HepG2 (cell line): Measurements from ENCODE around the gene COMMD1. TPM values are rescaled to one million over a fixed set of nuclear protein-coding genes. Genes with fewer than 3 reads are reported as not detected.

ENCODE experiments used
- ATAC-seq: fragments of 200-7000 bp; cut with Tn5 transposase; 3 replicates; pipeline ENCODE4 v1.9.1; 2020; ENCODE audit warnings: mild to moderate bottlenecking, moderate library complexity
- BruUV-seq: library from RNA; stranded (reverse); fragments of 400-500 nt; replicated peaks from 2 replicates; lab custom pipeline; 2021; lab: Mats Ljungman, UMichigan
- CTCF ChIA-PET: fragments of 300-600 bp; formaldehyde crosslinking; extraction: SDS; loops from one replicate; lab custom pipeline; 2021; ENCODE audit warnings: low total read pairs, inconsistent platforms, low intra/inter-chr PET ratio; lab: Yijun Ruan, JAX
- POLR2A ChIA-PET: fragments of 350-600 bp; sonication (Branson Sonifier 250); formaldehyde crosslinking; loops from one replicate; lab custom pipeline; 2020; ENCODE audit warnings: antibody characterized with exemption, inconsistent platforms; lab: Yijun Ruan, JAX
- DNase-seq: peaks from one replicate; pipeline ENCODE4 v3.0.0-alpha.2; 2015; ENCODE audit warnings: low spot score
- FAIRE-seq: peaks from 3 replicates; lab custom pipeline; 2011; peaks lifted over from hg19 to GRCh38; lab: Jason Lieb, UNC
- H2AFZ ChIP-seq: one replicate; pipeline ENCODE4 v1.6.1; 2011; ENCODE audit warnings: low read length, inconsistent platforms
- H3K27ac ChIP-seq: fragments of 300-600 bp; 3 replicates; pipeline ENCODE4 v1.8.0; 2011; ENCODE audit warnings: mixed run types, mild to moderate bottlenecking, mixed read lengths, low read length, inconsistent platforms; ENCODE audit not compliant: insufficient read depth; ENCODE audit errors: extremely low read length
- H3K27me3 ChIP-seq, 2 experiments: fragments of 200-600 bp in 1 of 2; 2 replicates in 1 of 2; 3 replicates in 1 of 2; pipeline versions ENCODE4 v1.6.0 to v1.8.0; 2011; ENCODE audit warnings: low read length in 2 of 2, mild to moderate bottlenecking in 2 of 2, moderate library complexity in 2 of 2, inconsistent platforms in 1 of 2; ENCODE audit not compliant: insufficient read depth in 2 of 2, control insufficient read depth in 1 of 2
- H3K36me3 ChIP-seq, 2 experiments: fragments of 200-600 bp in 1 of 2; replicated peaks in 1 of 2; 2 replicates in 1 of 2; 3 replicates in 1 of 2; pipeline versions ENCODE4 v1.5.1 to v1.8.0; 2011; ENCODE audit warnings: low read length in 2 of 2, inconsistent platforms in 1 of 2; ENCODE audit not compliant: insufficient read depth in 2 of 2, control insufficient read depth in 1 of 2
- H3K4me1 ChIP-seq: 2 replicates; pipeline ENCODE4 v1.5.1; 2012; ENCODE audit warnings: low read length, inconsistent platforms; ENCODE audit not compliant: insufficient read depth
- H3K4me2 ChIP-seq: 2 replicates; pipeline ENCODE4 v1.6.0; 2011; ENCODE audit warnings: low read depth, low read length, inconsistent platforms
- H3K4me3 ChIP-seq, 3 experiments: fragments of 200-600 bp in 1 of 3; sonication (generic), shearing (Covaris generic) in 1 of 3; replicated peaks in 1 of 3; 2 replicates each; pipeline ENCODE4 v1.5.1; 2011 to 2016; ENCODE audit warnings: low read length in 3 of 3, inconsistent platforms in 2 of 3, low read depth in 2 of 3, mild to moderate bottlenecking in 2 of 3, control low read depth in 1 of 3, mixed read lengths in 1 of 3; ENCODE audit not compliant: insufficient read depth in 1 of 3
- H3K79me2 ChIP-seq: one replicate; pipeline ENCODE4 v1.6.1; 2011; ENCODE audit warnings: low read length, inconsistent platforms; ENCODE audit not compliant: insufficient read depth
- H3K9ac ChIP-seq: 2 replicates; pipeline ENCODE4 v1.6.0; 2011; ENCODE audit warnings: mild to moderate bottlenecking, low read depth, low read length, inconsistent platforms; ENCODE audit not compliant: insufficient read depth
- H3K9me3 ChIP-seq: 2 replicates; pipeline ENCODE4 v1.5.1; 2012; ENCODE audit warnings: mild to moderate bottlenecking, low read length
- H4K20me1 ChIP-seq: 2 replicates; pipeline ENCODE4 v1.6.0; 2011; ENCODE audit warnings: inconsistent platforms, mild to moderate bottlenecking, low read length, moderate library complexity; ENCODE audit not compliant: insufficient read depth
- KIAA2018 ChIP-seq: sonication (generic); formaldehyde crosslinking; IDR thresholded peaks from 2 replicates; pipeline ENCODE4 v1.5.0; 2020; ENCODE audit warnings: mild to moderate bottlenecking, missing genetic modification reagents, borderline replicate concordance
- MAFF ChIP-seq: IDR thresholded peaks from 2 replicates; pipeline ENCODE4 v1.6.1; 2011; ENCODE audit warnings: low read depth, low read length, improper control_type of control experiment
- MAFK ChIP-seq, 2 experiments: IDR thresholded peaks in 1 of 2; conservative IDR thresholded peaks in 1 of 2; 2 replicates each; pipeline ENCODE4 v1.6.1; 2011; ENCODE audit warnings: improper control_type of control experiment in 2 of 2, low read length in 2 of 2
- ZGPAT ChIP-seq: IDR thresholded peaks from 2 replicates; pipeline ENCODE4 v1.6.1; 2016; ENCODE audit warnings: mild to moderate bottlenecking
- ZNF329 ChIP-seq: sonication (generic); formaldehyde crosslinking; IDR thresholded peaks from 2 replicates; pipeline ENCODE4 v1.9.0; 2021; ENCODE audit warnings: low read depth, mild to moderate bottlenecking, missing genetic modification reagents
- ZNF557 ChIP-seq: sonication (generic); formaldehyde crosslinking; IDR thresholded peaks from 2 replicates; pipeline ENCODE4 v1.4.0; 2020; ENCODE audit warnings: missing genetic modification reagents
- ZNF639 ChIP-seq: conservative IDR thresholded peaks from 2 replicates; pipeline ENCODE4 v1.6.1; 2018; ENCODE audit warnings: missing genetic modification reagents
- ZNF720 ChIP-seq: sonication (generic); formaldehyde crosslinking; IDR thresholded peaks from 2 replicates; pipeline ENCODE4 v1.4.0; 2020; ENCODE audit warnings: missing genetic modification reagents
- in situ Hi-C: cut with HindIII; loops from 2 replicates; pipeline ENCODE4 v1.10.0; 2017; ENCODE audit warnings: low pct_unique_long_range_greater_than_20kb; ENCODE audit not compliant: extremely low pct_ligation_motif_present
- intact Hi-C: fragments of 100-400 bp; cut with micrococcal nuclease; formaldehyde crosslinking; loops from one replicate; pipeline ENCODE4 v1.10.0; 2022; ENCODE audit not compliant: unreplicated experiment
- polyA plus RNA-seq, 8 experiments: library from polyadenylated mRNA; depleted of rRNA in 3 of 8; stranded (reverse) in 7 of 8; unstranded in 1 of 8; fragments of >200 nt; fragmentation: Illumina TruSeq in 4 of 8; extraction: Trizol in 4 of 8; gene quantifications; 2 replicates each; pipeline versions ENCODE4 v1.2.1 to v1.2.3, GENCODE V29; 2011 to 2016; ENCODE audit warnings: low read depth in 4 of 8, missing spikeins in 1 of 8, mixed read lengths in 1 of 8; ENCODE audit not compliant: insufficient read depth in 1 of 8
- total RNA-seq, 5 experiments: library from RNA; depleted of rRNA; stranded (reverse); fragments of >200 nt; fragmentation: Illumina TruSeq; extraction: Trizol; gene quantifications; 2 replicates each; pipeline ENCODE4 v1.2.3, GENCODE V29; 2016; ENCODE audit warnings: low read depth in 1 of 5

COMMD1 gene
- total and polyA plus RNA-seq, 2 of the 13 experiments (the other 11 are each of a cell fraction or from before 2014, with no cell fraction given) = 25.7 to 105 TPM

GRCh38 chr2:62119311-62119974 lies 214.0 kb downstream of the COMMD1 start:
- H3K4me3 ChIP-seq = no peak overlapping the region
- in situ Hi-C loops (no loop called here), intact Hi-C loops (no loop called here)
- H3K27ac ChIP-seq = no peak overlapping the region
- no TSS peak for BruUV-seq
- no peaks in the 10 kb centered on the region for H3K9me3 ChIP-seq
- no peaks in the 10 kb centered on the region for H4K20me1 ChIP-seq
- no peak overlapping the region for H3K9ac ChIP-seq
- no peaks in the 10 kb centered on the region for H3K4me1 ChIP-seq
- CTCF ChIA-PET = no interaction called here
- H3K27me3 ChIP-seq = no peaks in the 10 kb centered on the region
- no peak for FAIRE-seq
- DNase-seq = no peak
- H3K79me2 ChIP-seq = no peaks in the 10 kb centered on the region
- no peak overlapping the region for H3K4me2 ChIP-seq
- no peaks in the 10 kb centered on the region for H3K36me3 ChIP-seq
- ATAC-seq = no peak
- POLR2A ChIA-PET = no interaction called here
- H2AFZ ChIP-seq = no peak overlapping the region
- no peak for TF ChIP-seq ZNF639
- TF ChIP-seq MAFF = peak; percentile 81
- no peak for TF ChIP-seq ZGPAT (CRISPR knock-in tag)
- peak; percentile 84 to 87 for TF ChIP-seq MAFK (conservative IDR thresholded peaks at IDR 0.05 in 1 of 2, IDR thresholded peaks at IDR 0.05 in 1 of 2; ENCODE audit: low read length in 2 of 2)
- no peak for TF ChIP-seq ZNF720 (CRISPR knock-in tag)
- TF ChIP-seq ZNF329 = no peak
- no peak for TF ChIP-seq KIAA2018 (CRISPR knock-in tag)
- TF ChIP-seq ZNF557 (CRISPR knock-in tag) = no peak
